HG03521 (cell line): ENCODE measurements around the gene EGR1.
"Not testable (repeated sequence)": the region's sequence is repeated elsewhere in the genome, so short reads cannot be mapped to it uniquely, and the experiment has no call there.

Source experiments
- ATAC-seq: cut with Tn5 transposase; IDR thresholded peaks from one replicate; pipeline ENCODE4 v1.9.1; 2021; ENCODE audit warnings: mild to moderate bottlenecking, moderate library complexity; ENCODE audit not compliant: unreplicated experiment

Gene EGR1

DNA sequence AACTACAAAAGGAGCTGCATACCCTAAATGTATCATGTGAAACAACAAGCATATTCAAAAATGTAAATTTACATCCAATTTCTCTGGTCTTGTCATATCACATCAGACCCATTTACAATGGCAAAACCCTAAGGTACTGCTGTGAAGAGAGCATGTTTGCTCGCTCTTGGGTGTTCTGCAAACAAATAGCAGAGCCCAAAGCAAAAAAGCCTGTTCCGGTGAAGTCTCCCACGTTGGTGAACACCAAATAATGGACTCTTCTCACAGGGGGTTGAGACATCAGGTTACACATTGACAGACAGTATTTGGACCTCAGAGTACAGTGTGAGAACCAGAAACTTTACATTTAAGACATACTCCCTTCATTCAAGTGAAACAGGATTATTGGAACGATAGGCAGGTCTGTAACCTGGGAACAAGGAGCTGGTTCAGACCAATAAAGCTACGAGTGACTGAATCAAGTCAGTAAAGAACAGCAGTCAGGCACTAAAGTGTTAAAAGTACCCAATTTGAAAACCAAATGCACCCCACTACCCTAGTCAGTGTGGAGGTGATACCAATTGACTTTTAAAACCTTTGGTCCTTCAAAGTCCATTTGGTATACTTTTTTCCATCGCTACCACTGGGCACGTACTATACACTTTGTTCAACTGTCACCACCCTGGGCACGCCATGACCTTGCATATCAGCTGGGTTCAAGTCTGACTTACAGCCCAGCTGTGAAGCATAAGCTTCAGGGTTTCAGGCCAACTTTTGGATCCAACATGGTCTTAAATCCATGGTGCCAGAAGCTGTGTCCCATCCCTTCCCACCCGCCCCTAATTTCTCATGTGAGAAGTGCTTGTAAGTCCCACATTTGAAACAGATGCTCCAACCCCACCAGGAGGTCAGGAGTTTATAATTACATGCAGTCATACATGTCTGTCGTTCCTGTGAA, 41.4 kb downstream of the EGR1 start:
- no peak for ATAC-seq

GRCh38 chr5:138507485-138507884, 42.2 kb downstream of the EGR1 start:
- ATAC-seq, result not testable (repeated sequence)

DNA sequence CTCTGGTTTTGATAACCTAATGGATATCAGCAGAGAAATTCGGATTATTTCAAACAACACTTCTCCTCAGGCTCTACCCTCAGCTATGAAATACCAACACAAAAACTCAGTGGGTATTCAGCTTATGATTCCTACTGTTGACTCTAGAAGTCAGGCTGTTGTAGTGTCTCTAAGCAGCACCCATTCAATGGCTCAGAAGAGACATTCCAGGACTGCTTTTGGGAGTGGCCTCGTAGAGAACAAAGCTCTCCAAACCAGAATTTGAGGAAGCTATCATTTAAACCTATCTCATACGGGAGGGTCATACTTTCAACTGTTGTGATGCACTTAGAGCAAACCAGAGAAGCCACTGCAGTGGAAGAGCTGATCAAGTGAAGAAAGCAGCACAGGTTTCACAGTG, 43.7 kb downstream of the EGR1 start:
- no peak for ATAC-seq

GRCh38 chr5:138514021-138514420, 48.7 kb downstream of the EGR1 start:
- no peak for ATAC-seq

GRCh38 chr5:138515556-138516245, 50.4 kb downstream of the EGR1 start:
- no peak for ATAC-seq

DNA sequence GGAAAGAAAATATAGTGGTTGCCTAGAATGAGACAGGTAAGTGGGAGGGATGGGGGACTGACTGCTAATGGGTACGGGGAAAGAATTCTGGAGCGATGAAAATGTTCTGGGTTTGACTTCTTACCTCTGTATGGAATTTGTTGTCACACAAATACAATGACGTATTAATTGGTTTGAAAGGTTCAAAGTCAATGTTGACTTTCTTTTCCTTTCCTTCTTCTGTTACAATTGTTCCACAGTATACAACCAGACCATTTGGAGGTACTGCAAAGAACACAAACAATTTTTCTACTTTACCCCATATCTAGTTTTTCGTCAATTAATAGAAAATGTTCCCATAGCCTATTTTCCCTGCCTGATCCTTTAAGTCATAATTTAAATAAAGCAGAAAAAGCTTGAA, 52.2 kb downstream of the EGR1 start:
- no peak for ATAC-seq
